Endometrium (tissue), 2 donors: Measurements from ENCODE around the gene TRIM7.
"Not testable (repeated sequence)": the region's sequence is repeated elsewhere in the genome, so short reads cannot be mapped to it uniquely, and the experiment has no call there.

Source experiments
- FAIRE-seq: peaks from 2 replicates; lab custom pipeline; 2012; peaks lifted over from hg19 to GRCh38; lab: Jason Lieb, UNC
- donor health status: control.
- donor health status: control.

Gene TRIM7

DNA sequence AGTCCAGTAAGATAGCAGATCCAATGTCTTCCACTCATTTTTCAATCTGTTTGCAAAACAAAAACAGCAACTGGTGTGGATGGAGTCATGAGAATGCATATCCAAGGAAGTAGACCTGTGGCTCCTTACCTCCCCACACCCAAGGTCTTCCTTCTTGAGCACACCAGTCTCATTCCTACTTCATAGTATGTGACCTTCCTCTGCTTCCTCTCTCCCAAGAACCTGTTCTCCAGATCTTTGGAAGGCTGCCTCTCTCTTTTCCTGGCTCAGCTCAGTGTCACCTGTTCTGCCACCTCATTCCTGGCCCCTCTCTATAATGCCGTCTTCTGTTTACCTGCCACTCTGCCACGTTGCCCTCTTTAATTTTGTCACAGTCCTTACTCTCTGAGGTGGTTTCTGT is 7.9 kb upstream of the TRIM7 start:
- no peak for FAIRE-seq

DNA sequence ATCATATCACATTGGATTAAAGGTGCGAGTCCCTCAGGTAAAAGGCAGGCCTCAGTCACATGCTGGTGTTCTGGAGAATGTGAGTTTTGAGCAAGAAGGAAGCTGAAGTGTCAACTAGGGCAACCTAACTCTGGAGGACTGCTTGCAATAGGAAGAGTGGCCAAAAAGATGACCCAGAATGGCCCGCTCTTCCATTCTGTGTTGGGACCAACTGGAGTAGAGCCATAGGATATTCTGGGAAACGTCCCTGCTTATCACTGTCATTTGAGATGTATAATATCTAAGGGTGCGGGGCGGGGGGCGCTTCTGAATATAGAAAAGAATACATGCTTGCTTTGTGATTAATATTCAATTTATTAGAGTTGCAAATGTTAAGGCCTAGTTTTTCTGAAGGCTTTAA is 7.1 kb upstream of the TRIM7 start:
- no peak for FAIRE-seq

DNA sequence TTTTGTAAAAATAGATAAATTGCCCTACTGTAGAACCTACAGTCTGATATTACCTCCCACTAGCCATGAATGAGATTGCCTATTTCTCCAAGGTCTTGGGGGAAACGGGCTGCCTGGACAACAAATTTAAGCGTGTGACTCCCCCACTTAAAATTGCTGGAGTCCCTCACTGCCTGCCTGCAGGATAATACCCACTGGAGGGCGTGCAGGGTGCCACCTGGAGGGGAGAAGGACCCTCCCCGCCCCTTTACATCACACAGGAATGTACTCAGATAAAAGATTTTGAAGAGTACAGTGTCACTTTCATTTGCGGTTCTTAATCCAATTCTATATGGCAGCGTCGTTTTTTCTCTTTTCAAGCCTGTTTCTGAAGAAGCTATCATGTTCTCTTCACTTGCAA is 6.2 kb upstream of the TRIM7 start:
- FAIRE-seq: no peak

DNA sequence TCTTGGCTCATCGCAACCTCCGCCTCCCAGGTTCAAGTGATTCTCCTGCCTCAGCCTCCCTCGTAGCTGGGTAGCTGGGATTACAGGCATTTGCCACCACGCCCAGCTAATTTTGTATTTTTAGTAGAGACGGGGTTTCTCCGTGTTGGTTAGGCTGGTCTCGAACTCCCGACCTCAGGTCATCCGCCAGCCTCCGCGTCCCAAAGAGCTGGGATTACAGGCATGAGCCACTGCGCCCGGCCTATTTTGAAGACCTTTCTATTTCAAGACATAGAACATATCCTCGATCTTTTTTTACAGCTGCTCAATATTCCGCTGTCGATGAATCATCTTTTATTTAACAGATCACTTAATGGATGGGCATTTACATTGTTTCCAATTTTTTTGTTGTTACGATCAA is 5.7 kb upstream of the TRIM7 start:
- not testable (repeated sequence) for FAIRE-seq

DNA sequence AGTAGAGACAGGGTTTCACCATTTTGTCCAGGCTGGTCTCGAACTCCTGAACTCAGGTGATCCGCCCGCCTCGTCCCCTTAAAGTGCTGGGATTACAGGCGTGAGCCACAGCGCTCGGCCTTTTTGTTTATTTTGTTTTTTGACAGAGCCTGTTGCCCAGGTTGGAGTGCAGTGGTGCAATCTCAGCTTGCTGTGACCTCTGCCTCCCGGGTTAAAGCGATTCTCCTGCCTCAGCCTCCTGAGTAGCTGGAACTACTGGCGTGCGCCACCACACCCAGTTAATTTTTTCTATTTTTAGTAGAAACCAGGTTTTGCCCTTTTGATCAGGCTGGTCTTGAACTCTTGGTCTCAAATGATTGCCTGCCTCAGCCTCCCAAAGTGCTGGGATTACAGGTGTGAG is 5.2 kb upstream of the TRIM7 start:
- not testable (repeated sequence) for FAIRE-seq

DNA sequence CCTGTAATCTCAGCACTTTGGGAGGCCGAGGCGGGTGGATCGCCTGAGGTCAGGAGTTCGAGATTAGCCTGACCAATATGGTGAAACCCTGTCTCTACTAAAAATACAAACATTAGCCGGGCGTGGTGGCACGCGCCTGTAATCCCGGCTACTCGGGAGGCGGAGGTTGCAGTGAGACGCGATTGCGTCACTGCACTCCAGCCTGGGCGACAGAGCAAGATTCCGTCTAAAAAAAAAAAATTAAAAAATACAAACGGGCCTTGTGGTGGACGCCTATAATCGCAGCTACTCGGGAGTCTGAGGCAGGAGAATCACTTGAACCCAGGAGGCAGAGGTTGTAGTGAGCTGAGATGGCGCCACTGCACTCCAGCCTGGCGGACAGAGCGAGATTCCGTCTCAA is 4.0 kb upstream of the TRIM7 start:
- not testable (repeated sequence) for FAIRE-seq

DNA sequence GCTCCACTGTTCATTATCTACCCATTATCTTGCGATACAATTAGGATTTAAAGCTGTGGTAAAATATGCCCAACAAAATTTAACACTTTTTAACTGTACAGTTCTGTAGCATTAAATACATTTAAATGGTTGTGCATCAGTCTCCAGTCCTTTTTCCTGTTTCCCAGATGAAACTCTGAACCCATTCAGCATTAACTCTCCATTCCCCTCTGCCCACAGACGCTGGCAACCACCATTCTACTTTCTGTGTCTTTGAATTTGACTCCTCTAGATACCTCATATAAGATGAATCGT is 2.9 kb upstream of the TRIM7 start:
- FAIRE-seq: no peak

DNA sequence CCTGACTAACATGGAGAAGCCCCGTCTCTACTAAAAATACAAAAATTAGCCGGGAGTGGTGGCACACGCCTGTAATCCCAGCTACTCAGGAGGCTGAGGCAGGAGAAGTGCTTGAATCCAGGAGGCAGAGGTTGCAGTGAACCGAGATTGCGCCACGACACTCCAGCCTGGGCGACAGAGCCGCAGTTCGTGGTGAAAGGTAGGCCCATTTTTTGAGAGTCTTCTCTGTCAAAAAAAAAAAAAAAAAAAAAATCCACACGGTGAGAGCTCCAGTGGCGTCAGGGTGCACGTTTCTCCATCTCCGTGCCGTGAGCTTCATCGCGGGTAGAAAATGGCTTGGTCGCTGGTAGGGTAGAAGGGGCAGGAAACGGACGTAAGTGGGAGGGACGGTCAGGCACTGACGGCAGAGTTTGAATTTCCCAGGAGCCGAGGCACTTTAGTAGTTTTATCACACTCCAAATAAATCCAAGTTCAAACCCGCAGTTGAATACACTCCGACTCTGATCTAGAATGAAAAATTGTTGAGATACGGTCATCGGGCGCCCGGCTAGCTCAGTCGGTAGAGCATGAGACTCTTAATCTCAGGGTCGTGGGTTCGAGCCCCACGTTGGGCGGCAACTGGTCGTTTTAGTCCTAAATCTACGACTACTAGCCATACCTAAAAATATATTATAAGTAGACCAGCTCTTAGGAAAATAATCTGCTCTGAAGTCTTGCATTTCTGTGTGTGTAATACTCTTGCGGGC is 2.4 kb upstream of the TRIM7 start:
- no peak for FAIRE-seq

DNA sequence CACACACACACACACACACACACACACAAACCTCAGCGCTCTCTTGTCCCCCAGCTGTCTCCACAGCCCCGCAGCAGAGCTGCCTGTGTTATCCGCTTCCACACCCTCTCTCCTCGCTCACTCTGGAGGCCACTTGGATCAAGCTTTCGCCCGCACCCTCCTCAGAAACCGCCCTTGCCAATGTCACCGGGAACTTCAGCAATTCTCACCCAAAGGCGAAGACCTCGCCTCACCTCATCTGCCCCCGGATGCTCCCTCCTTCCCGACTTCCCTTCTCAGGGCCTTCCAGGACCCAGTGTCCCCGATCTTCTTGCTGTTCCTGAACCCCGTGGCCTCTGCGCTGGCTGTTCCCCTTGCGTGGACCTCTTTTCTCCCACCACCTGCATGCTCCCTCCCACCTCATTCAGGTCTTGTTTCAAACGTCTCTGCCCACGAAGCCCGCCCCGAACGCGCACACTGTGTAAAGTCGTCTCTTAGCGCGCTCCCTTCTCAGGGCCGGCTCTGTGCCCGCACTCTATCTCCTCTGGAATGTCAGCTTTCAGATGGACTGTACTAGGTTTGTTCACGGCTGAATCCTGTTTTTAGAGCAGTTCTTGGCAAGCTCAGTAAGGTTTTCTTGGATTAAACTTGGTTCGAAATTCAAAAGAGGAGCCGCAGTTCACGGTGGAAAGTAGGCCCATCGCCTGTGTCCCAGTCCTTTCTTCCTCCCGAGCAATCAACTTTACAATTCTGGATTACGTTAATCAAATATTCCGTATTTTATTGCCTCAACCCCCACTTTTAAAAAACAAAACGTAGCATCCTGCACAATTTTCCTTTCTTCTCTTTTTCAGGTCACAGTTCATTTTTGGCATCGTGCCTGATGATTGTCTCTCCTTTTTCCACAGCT is 1.0 kb upstream of the TRIM7 start:
- FAIRE-seq: no peak

DNA sequence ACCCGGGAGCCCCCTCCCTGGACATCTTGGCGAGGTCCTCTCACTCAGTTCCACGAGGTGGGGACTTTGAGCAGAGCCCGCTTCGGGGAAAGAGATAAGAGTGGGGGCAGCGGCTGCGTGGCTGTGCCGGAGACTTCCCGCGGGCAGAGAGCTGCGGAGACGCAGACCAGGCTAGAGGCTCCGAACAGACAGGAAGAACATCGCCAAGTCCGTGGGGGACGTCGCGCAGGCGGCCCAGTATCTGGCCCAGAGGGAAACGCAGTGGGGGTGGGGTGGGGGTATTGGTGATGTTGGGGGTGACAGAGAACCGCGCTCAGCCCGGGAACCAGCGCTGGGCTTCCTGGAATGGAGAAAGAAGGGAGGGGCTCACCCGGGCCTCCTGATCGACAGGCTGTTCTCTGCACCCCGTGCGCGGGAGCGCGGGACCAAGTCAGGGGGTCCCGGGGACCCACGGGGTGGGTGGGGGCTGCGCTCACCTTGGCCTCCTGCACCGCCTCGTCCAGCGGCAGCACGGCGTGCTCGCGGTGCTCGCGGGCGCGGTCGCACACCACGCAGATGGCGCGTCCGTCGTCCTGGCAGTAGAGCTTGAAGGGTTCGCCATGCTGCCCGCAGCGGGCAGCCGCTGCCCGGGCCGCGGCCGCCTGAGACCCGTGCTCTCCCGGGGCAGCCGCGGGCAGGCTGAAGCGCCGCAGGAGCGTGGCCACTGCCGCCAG is 727 bp downstream of the TRIM7 start:
- FAIRE-seq: no peak

DNA sequence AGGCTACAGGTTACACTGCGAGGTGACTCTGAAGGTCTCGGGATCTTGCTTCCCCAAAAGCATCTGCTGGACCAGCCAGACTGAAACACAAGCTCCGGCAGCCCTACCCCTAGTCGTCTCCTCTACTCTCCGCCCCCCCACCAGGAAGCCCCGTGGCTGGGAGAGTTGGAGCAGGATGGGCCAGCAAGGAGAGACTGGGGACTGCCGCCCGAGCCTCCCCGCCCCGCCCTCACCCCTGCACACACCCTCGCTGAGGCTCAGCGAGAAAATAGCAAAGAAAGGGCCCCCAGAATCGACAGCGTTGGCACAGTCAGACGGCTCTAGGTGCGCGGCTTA is 1.3 kb downstream of the TRIM7 start:
- no peak for FAIRE-seq

DNA sequence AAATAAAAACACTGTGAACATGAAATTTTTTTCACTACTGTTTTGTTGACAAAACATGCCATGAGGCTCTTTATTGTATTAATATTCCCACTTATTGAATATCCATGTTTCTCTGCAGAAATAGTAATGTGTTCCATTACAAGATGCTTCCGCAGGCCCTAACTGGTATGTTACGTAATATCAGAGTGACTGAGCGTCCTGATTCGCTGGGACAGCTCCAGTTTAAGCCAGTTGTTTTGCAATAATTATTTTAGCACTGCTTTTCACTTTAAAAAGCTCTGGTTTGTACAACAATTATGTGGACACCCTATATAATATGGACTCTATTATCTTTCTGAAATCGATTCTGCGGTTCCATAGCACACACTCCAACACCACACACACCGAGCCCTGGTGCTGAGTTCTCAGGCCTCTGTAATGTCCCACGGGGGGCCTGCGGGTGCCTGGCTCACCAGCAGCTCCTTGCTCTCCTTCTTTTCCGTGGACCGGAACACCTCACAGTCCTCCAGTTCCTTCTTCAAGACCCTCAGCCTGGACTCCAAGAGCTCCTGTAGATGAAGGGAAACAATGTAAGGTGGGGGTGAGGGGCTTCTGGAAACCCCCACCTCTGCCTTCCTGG is 1.8 kb downstream of the TRIM7 start:
- FAIRE-seq: no peak

DNA sequence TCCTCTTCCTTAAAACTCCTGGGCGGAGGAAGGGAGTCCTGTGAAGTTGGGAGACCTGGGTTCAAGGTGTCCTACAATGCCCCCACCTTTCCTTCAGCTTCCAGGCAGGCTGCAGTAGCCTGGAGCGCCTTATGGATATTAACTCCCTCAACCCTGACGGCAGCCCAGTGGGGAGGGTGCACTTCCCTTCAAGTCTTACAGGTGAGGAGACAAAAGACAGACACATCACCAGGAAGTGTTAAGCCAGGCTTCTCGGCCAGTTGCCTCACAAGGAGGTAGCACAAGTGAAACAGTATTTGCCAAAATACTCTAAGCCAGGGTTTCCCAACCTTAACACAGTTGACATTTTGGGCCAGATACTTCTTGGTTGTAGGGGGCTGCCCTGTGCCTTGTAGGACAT is 4.2 kb downstream of the TRIM7 start:
- no peak for FAIRE-seq

DNA sequence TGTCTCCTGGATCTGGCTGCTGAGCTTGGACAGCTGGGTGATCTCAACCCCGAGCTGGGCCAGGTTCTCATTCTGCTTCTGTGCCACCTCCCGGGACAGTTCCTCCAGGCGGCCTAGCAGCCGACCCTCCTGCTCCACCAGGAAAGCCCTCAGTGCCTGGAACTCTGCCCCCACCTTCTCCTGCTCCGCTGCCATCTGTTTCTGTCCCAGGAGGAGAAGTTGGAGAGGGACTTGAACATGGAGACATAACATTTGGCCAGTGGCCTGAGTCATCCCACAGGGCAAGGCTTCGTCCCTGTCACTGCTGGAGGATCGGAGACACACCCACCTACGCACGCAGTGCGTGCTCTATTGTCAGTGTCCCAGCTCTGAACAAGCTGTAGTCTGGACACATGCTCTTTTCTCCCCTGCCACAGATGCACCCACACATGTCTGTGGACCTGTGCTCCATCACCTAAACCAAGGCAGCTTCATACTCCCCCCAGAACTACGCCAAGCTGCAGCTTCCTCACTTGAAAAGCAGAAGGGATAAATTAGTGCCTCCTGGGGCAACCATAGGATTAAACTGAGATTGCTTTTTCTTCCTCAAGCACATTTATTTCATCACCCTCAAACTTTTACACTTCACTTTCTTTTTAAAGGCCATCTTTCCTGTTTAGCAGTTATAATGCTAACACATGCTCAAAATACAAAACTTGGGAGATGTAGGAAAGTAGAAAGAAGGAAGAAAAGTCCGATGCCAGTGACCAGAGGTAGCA is 4.9 kb downstream of the TRIM7 start:
- FAIRE-seq: no peak

DNA sequence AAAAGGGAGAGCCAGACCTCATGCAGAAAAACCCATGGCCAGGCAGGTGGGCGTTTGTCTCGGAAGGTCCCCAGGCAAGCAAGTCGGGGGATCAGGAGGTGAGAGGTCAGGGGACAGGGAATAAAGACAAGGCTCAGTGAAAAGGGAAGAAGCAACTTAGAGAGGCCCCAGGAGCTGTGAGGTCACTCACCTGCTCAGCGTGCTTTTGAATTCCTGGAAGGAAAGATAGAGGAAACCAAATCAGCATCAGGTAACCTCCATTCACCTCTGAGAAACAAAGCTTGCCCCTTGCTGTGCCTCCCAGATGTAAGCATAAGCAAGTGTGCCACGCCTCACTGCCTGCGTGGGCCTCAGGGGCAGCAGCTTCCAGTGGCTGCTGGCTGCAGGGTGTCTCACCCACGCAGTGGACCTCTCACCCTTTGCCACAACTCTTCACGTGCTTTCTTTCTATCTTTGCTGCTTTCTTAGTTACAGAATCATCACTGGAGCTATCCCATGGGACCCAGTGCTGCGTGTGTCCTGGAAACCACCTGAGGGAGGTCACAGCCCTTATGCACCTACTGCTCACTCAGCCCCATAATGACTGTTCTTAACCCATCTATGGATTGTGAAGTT is 6.0 kb downstream of the TRIM7 start:
- FAIRE-seq: no peak

DNA sequence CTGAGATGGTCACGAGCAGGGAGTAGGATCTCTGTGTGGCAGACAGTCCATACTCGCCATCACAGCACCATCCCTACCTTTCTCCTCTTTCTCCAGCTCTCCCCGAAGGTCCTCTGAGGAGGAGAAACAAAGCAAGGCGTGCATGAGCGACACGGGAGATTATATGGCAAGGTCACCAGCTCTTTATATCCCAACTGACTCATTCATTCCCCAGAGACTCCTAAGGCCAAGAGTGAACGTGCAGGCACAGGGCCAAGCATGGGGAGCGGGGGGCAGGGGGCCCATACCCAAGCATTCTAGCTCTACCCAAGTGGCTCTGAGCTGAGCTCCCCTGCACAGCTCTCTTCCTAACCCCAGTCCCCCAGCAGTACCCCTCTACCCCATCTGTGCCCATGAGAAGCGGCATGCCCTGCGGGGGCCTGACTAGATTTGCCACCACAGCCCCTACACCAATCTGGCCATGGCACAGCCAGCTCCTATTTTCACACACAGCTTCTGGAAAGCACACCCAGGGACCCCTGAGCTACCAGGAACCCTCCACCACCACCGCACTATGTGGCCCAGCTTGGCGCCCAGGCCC is 6.8 kb downstream of the TRIM7 start:
- no peak for FAIRE-seq

DNA sequence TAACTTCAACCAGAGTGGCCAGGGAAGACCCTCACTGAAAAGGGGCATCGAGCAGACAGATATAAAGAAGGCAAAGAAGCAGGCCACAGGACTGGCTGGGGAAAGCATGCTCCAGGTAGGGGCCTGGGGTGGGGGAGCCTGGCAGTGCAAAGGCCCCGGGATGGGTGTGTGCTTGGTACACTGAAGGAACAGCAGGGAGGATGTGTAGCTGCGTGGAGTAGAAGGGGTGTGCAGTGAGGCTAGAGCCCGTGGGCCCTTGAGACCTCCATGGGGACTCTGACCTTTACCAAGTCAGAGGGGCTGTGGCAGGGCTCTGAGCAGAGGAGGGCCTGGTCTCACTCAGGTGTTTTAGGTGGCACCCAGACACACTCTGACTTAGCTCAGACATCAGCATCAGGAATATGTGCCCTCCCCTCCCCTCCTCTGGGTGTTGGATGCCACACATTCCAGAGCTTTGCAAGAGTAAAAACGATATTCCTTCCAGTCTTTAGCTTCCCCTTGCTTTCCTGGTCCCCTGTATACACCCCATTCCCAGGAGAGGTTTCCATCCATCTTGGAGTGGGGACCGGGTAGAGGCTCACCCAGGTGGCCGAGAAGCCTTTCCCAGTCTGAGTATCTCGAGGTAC is 7.6 kb downstream of the TRIM7 start:
- no peak for FAIRE-seq

DNA sequence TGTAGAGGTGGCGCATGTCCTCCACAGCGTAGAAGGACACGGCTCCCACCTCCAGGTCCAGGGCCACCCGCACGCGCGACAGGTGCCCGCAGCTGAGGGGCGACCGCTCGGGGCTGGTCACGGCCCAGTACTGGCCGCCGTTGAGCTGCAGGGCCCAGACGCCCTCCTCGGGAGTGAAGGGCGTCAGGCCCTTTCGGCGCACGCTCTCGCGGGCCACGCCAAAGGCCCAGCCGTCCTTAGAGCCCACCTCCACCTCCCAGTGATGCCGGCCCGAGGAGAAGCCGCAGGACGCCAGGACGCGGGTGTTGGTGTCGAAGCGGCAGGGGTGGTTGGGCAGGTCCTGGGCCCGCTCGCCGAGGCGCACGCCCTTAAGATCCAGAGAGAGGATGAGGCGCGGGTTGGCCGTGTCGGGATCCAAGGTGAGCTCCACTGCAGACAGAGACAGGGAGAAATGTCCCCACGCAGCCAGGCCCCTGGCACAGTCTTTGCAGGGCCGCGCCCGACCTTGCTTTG is 9.7 kb downstream of the TRIM7 start:
- FAIRE-seq: no peak

DNA sequence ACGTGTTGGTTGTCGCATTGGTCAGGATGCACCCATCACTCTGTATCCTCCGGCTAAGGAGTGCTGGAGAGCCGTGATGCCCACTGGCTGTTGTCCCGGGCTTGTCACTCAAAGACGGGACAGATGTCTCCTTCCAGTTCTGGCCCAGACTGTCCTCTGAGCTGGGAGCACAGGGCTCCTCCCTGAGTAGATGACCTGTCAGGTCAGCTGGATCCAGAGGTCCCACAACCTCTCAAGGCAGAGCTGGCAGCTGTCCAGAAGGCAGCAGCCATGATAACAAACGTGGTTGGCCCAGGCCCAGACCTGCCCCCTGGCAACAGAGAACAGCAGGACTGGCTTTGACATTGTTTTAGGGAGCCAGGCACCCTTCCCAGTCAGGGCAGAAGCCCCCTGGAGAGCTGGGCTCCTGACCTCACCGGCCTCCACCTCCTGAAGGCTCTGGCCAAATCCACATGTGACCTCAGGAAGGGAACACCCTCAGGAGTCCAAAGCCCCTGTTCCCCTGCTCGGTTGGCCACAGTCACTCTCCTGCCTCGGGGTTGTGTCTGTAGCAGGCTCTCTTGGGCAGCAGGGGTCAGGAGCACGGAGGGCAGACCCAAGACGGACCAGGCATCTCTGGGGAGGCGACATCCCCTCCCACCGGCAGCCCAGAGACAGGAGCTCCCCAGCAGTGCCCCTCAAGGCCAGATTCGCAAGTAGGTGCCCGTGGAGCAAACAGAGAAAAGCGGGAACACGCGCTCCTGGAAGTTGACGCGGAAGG is 10.3 kb downstream of the TRIM7 start:
- no peak for FAIRE-seq

DNA sequence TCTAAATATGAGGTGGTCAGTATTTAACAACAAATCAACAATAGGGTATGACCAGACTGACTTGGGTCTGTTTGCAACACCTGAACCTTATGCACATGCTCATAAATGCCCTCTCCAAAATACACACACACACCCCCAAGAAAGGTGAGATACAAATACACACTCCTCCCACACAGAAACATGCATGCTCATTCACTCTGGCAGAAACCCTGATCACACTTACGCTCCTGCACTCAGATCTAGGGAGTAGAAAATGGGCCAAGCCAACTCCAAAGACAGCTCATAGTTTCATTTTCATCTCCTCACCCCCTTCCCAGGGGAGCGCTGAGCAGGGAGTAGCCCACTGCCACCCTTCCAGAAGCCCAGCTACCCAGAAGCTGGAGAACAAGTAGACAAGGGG is 11.3 kb downstream of the TRIM7 start:
- no peak for FAIRE-seq
